Sigmoid colon (tissue), 7 donors: ENCODE results near the gene MX2. TPM values are rescaled to one million over a fixed set of nuclear protein-coding genes. Genes with fewer than 3 reads are reported as not detected.

ENCODE experiments used
- DNase-seq: peaks from one replicate; pipeline ENCODE4 v3.0.0-alpha.2; 2019
- H3K27ac ChIP-seq, 4 donors: fragments of 200-600 bp; sonication (generic); one replicate each; pipeline ENCODE4 v1.5.1; 2016 to 2019; ENCODE audit warnings: mild to moderate bottlenecking in 1 of 4
- H3K27me3 ChIP-seq, 3 donors: fragments of 200-600 bp; sonication (generic); one replicate each; pipeline ENCODE4 v1.5.1; 2019; ENCODE audit warnings: mild to moderate bottlenecking in 1 of 3
- H3K36me3 ChIP-seq, 4 donors: fragments of 200-600 bp; sonication (generic); one replicate each; pipeline ENCODE4 v1.5.1; 2016 to 2019
- H3K4me1 ChIP-seq, 4 donors: fragments of 200-600 bp; sonication (generic); one replicate each; pipeline ENCODE4 v1.5.1; 2017 to 2019
- H3K4me3 ChIP-seq, 4 donors: fragments of 200-600 bp; sonication (generic); one replicate each; pipeline ENCODE4 v1.5.1; 2017 to 2019; ENCODE audit warnings: mild to moderate bottlenecking in 2 of 4, moderate library complexity in 1 of 4
- H3K9me3 ChIP-seq, 4 donors: fragments of 200-600 bp in 3 of 4; sonication (generic) in 3 of 4; one replicate each; pipeline versions ENCODE4 v1.5.1 to v1.6.1; 2013 to 2019
- CTCF ChIP-seq, 4 experiments: fragments of 450-650 bp in 3 of 4; fragments of 200-600 bp in 1 of 4; IDR thresholded peaks; one replicate each; pipeline ENCODE4 v1.5.1; 2016 to 2019; ENCODE audit warnings: antibody characterized with exemption in 4 of 4, mild to moderate bottlenecking in 3 of 4, moderate library complexity in 2 of 4
- EP300 ChIP-seq, 4 donors: sonication (generic); formaldehyde crosslinking; IDR thresholded peaks; one replicate each; pipeline ENCODE4 v1.6.1; 2017; ENCODE audit warnings: antibody characterized with exemption in 4 of 4
- POLR2A ChIP-seq, 2 donors: fragments of 450-650 bp; IDR thresholded peaks; one replicate each; pipeline ENCODE4 v1.6.1; 2016; ENCODE audit warnings: antibody characterized with exemption in 2 of 2, mild to moderate bottlenecking in 2 of 2, moderate library complexity in 2 of 2
- POLR2AphosphoS5 ChIP-seq, 4 donors: sonication (generic); formaldehyde crosslinking; IDR thresholded peaks; one replicate each; pipeline ENCODE4 v1.6.1; 2017; ENCODE audit warnings: antibody characterized with exemption in 4 of 4
- WGBS, 2 donors: extraction: QIAGEN DNeasy Blood & Tissue Kit; methylation state at CpG; one replicate each; pipeline ENCODE4 v1.1.7; 2013; 5-methylcytosine and 5-hydroxymethylcytosine counted together
- intact Hi-C: fragments of 100-400 bp; cut with DNase I; formaldehyde crosslinking; loops from one replicate; pipeline ENCODE4 v1.15.1; 2023
- polyA plus RNA-seq, 3 donors: library from polyadenylated mRNA; stranded (reverse); fragments of 200-250 nt; gene quantifications; one replicate each; pipeline ENCODE4 v1.2.3, GENCODE V29; 2013
- total RNA-seq, 4 donors: library from RNA; depleted of rRNA; stranded (reverse); fragments of >200 nt; gene quantifications; one replicate each; pipeline ENCODE4 v1.1.0, GENCODE V29; 2016
- donor health status: healthy with polysubstance abuse.
- donor health status: Bipolar disorder and iron deficiency.
- donor health status: healthy.

Gene MX2
- total and polyA plus RNA-seq, 7 donors = 2.5 to 23.9 (median 6.2) TPM

- intact Hi-C loops = no loop called here
- H3K36me3 ChIP-seq = no peaks in the 10 kb centered on the region
- DNase-seq = no peak
- WGBS, 2 donors = 58 to 81% methylated on average over 8 of the region's 8 CpGs
- no peak for TF ChIP-seq POLR2A (IDR thresholded peaks at IDR 0.05)
- no peak for TF ChIP-seq EP300 (IDR thresholded peaks at IDR 0.05)
- no peak for TF ChIP-seq POLR2AphosphoS5 (IDR thresholded peaks at IDR 0.05)
- TF ChIP-seq CTCF (IDR thresholded peaks at IDR 0.05) = no peak
- H3K27ac ChIP-seq = no peak overlapping the region
- H3K27me3 ChIP-seq = no peaks in the 10 kb centered on the region
- no peak overlapping the region for H3K4me3 ChIP-seq
- H3K4me1 ChIP-seq = no peaks in the 10 kb centered on the region
- H3K9me3 ChIP-seq = peaks cover 0 to 7% (median 4%) of the 10 kb centered on the region in 4 donors
These were observed 23.4 kb upstream of the MX2 start for GRCh38 chr21:41338455-41338854.

- no peak for DNase-seq
- intact Hi-C loops = no loop called here
- no peak overlapping the region for H3K4me3 ChIP-seq
- no peaks in the 10 kb centered on the region for H3K36me3 ChIP-seq
- H3K9me3 ChIP-seq = no peaks in the 10 kb centered on the region
- no peak overlapping the region for H3K27ac ChIP-seq
- H3K4me1 ChIP-seq = no peaks in the 10 kb centered on the region
- H3K27me3 ChIP-seq = no peaks in the 10 kb centered on the region
- WGBS, 2 donors = 95 to 97% methylated on average over 4 of the region's 4 CpGs
- TF ChIP-seq EP300 (IDR thresholded peaks at IDR 0.05) = no peak
- no peak for TF ChIP-seq POLR2A (IDR thresholded peaks at IDR 0.05)
- TF ChIP-seq POLR2AphosphoS5 (IDR thresholded peaks at IDR 0.05) = no peak
- no peak for TF ChIP-seq CTCF (IDR thresholded peaks at IDR 0.05)
These were observed 19.8 kb upstream of the MX2 start for GRCh38 chr21:41342035-41342434.

DNA sequence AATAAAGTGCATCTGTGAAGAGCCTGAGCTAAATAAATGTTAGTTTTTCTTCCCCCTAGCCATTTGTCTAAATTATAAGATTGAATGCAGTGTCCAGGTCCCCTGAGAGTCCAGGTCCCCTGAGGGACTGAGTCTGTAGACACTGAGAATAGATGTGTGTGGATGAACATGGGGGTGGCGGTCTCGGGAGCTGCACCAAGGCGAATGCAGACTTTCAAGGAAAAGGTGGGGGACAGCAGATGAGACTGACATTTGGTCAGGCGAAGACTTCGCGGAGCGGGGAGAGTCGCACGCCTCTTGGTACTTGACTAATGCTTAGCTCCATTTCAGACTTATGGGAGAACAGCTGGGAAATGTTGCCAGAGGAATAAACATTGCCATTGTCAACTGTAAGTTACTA, 17.7 kb upstream of the MX2 start:
- Histone ChIP-seq H3K4me1 (no peaks in the 10 kb centered on the region), H3K36me3 (no peaks in the 10 kb centered on the region), H3K4me3 (no peak overlapping the region), H3K27me3 (no peaks in the 10 kb centered on the region), H3K27ac (no peak overlapping the region), H3K9me3 (no peaks in the 10 kb centered on the region)
- WGBS, 2 donors = 79 to 89% methylated on average over 9 of the region's 9 CpGs
- intact Hi-C loops = no loop called here
- TF ChIP-seq CTCF (IDR thresholded peaks at IDR 0.05) = no peak
- DNase-seq = no peak

GRCh38 chr21:41345356-41345755, 16.5 kb upstream of the MX2 start:
- intact Hi-C loops = no loop called here
- no peaks in the 10 kb centered on the region for H3K27me3 ChIP-seq
- WGBS, 2 donors = 93 to 96% methylated on average over 4 of the region's 4 CpGs
- no peak overlapping the region for H3K4me3 ChIP-seq
- TF ChIP-seq EP300 (IDR thresholded peaks at IDR 0.05) = no peak
- no peak for TF ChIP-seq CTCF (IDR thresholded peaks at IDR 0.05)
- TF ChIP-seq POLR2AphosphoS5 (IDR thresholded peaks at IDR 0.05) = no peak
- TF ChIP-seq POLR2A (IDR thresholded peaks at IDR 0.05) = no peak
- H3K36me3 ChIP-seq = no peaks in the 10 kb centered on the region
- H3K9me3 ChIP-seq = no peaks in the 10 kb centered on the region
- H3K4me1 ChIP-seq = no peaks in the 10 kb centered on the region
- H3K27ac ChIP-seq = no peak overlapping the region
- DNase-seq = no peak

GRCh38 chr21:41345934-41346685, 15.7 kb upstream of the MX2 start:
- Histone ChIP-seq H3K36me3 (no peaks in the 10 kb centered on the region), H3K27me3 (peaks cover 0 to 1% (median 0%) of the 10 kb centered on the region in 3 donors), H3K4me3 (no peak overlapping the region), H3K4me1 (no peaks in the 10 kb centered on the region), H3K9me3 (no peaks in the 10 kb centered on the region), H3K27ac (no peak overlapping the region)
- no peak for TF ChIP-seq CTCF (IDR thresholded peaks at IDR 0.05)
- TF ChIP-seq POLR2AphosphoS5 (IDR thresholded peaks at IDR 0.05) = no peak
- no peak for TF ChIP-seq EP300 (IDR thresholded peaks at IDR 0.05)
- TF ChIP-seq POLR2A (IDR thresholded peaks at IDR 0.05) = no peak
- no peak for DNase-seq
- WGBS, 2 donors = 23 to 74% methylated on average over 13 of the region's 13 CpGs
- intact Hi-C loops = no loop called here
